B cell (primary cell): Measurements from ENCODE around the gene EXOC4.

Experiments used
- CTCF ChIP-seq: fragments of 200-600 bp; IDR thresholded peaks from one replicate; pipeline ENCODE4 v1.8.0; 2022; ENCODE audit warnings: antibody characterized with exemption, mild to moderate bottlenecking
- EZH2 ChIP-seq: IDR thresholded peaks from 2 replicates; pipeline ENCODE4 v1.6.1; 2012; ENCODE audit warnings: borderline replicate concordance, low read depth, mild to moderate bottlenecking, moderate library complexity, low read length; ENCODE audit not compliant: insufficient read depth, poor library complexity, severe bottlenecking

DNA sequence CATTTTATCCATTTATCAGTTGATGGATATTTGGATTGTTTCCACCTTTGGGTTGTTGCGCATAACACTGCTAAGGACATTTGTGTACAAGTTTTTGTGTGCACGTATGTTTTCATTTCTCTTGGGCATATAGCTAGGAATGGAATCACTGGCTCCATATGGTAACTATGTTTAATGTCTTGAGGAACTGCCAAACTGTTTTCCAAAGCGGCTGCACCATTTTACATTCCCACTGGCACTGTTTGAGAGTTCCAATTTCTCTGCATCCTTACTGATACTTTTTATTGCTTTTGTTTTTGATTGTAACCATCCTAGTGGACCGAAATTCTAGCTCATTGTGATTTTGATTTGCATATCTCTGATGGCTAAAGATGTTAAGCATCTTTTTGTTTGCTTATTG lies 118.7 kb downstream of the EXOC4 start:
- TF ChIP-seq CTCF (no peak), EZH2 (no peak)
